ENCODE measurements around the gene ZNF358.

DNA sequence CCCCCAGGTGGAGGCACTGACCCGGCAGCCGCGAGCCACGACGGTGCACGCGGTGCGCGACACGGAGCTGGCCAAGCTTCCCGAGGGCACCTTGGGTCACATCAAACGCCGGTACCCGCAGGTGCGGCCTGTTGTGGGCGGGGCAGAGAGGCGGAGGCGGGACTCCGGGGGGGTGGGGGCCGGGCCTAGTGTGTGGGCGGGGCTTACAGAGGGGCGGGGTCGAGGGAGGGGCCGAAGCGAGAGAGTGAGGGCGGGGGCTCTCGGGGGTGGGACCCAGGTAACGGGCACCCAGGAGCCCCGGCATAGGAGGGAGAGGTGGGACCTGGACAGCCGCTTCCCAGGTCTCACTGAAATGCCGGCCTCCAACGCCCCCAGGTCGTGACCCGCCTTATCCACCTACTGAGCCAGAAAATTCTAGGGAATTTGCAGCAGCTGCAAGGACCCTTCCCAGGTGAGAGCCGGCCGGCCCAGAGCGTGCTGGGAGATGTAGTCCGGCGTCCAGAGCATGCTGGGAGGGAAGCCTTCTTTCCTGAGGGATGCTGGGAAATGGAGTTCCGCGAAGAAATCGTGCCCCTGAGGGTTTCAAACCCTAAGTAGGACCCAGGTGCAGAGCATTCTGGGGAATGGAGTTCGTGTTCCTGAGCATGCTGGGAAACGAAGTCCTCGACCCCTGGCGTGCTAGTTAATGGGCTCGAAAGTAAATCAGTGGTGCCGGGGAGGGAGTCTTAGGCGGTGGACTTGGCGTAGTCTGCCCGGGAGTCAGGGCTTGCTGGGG is 35.3 kb downstream of the ZNF358 start:
- TF ChIP-seq, protein P1, sequence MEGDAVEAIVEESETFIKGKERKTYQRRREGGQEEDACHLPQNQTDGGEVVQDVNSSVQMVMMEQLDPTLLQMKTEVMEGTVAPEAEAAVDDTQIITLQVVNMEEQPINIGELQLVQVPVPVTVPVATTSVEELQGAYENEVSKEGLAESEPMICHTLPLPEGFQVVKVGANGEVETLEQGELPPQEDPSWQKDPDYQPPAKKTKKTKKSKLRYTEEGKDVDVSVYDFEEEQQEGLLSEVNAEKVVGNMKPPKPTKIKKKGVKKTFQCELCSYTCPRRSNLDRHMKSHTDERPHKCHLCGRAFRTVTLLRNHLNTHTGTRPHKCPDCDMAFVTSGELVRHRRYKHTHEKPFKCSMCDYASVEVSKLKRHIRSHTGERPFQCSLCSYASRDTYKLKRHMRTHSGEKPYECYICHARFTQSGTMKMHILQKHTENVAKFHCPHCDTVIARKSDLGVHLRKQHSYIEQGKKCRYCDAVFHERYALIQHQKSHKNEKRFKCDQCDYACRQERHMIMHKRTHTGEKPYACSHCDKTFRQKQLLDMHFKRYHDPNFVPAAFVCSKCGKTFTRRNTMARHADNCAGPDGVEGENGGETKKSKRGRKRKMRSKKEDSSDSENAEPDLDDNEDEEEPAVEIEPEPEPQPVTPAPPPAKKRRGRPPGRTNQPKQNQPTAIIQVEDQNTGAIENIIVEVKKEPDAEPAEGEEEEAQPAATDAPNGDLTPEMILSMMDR (IDR thresholded peaks at IDR 0.05; ENCODE audit: low read depth, low read length, poor library complexity, severe bottlenecking) = no peak
- TF ChIP-seq EZH2phosphoT487 (IDR thresholded peaks at IDR 0.05; ENCODE audit: borderline replicate concordance, low read length) = no peak

All from DOHH2 (cell line).